Calu3 (cell line): ENCODE measurements around the gene SGF29. TPM values are rescaled to one million over a fixed set of nuclear protein-coding genes. Genes with fewer than 3 reads are reported as not detected.

Experiments
- BruUV-seq: library from RNA; stranded (reverse); fragments of 400-500 nt; replicated peaks from 2 replicates; lab custom pipeline; 2021; lab: Mats Ljungman, UMichigan
- CTCF ChIA-PET: fragments of 300-600 bp; sonication (Branson Sonifier 250); formaldehyde crosslinking; loops from one replicate; lab custom pipeline; 2022; ENCODE audit warnings: antibody characterized with exemption; lab: Charles Lee
- DNase-seq: peaks from one replicate; pipeline ENCODE4 v3.0.0; 2022
- H3K27ac Mint-ChIP-seq: one replicate; pipeline ENCODE4 v1.8.0; 2022; ENCODE audit warnings: mixed read lengths; ENCODE audit not compliant: unreplicated experiment
- H3K27me3 Mint-ChIP-seq: one replicate; pipeline ENCODE4 v1.8.0; 2022; ENCODE audit warnings: mixed read lengths; ENCODE audit not compliant: unreplicated experiment
- H3K36me3 Mint-ChIP-seq: one replicate; pipeline ENCODE4 v1.8.0; 2022; ENCODE audit warnings: mild to moderate bottlenecking, moderate library complexity, mixed read lengths; ENCODE audit not compliant: insufficient read depth, unreplicated experiment
- H3K4me1 Mint-ChIP-seq: one replicate; pipeline ENCODE4 v1.8.0; 2022; ENCODE audit warnings: mild to moderate bottlenecking, low read depth, mixed read lengths; ENCODE audit not compliant: unreplicated experiment
- H3K4me3 Mint-ChIP-seq: one replicate; pipeline ENCODE4 v1.8.0; 2022; ENCODE audit warnings: mild to moderate bottlenecking, low read depth, moderate library complexity, mixed read lengths; ENCODE audit not compliant: unreplicated experiment
- H3K9me3 Mint-ChIP-seq: one replicate; pipeline ENCODE4 v1.8.0; 2022; ENCODE audit warnings: low read depth, mixed read lengths; ENCODE audit not compliant: unreplicated experiment
- CTCF ChIP-seq: fragments of 200-600 bp; IDR thresholded peaks from one replicate; pipeline ENCODE4 v1.8.0; 2022; ENCODE audit warnings: antibody characterized with exemption; ENCODE audit not compliant: unreplicated experiment
- intact Hi-C: fragments of 100-400 bp; cut with micrococcal nuclease; formaldehyde crosslinking; loops from one replicate; pipeline ENCODE4 v1.10.0; 2022; ENCODE audit not compliant: unreplicated experiment
- total RNA-seq: library from RNA; stranded (reverse); gene quantifications from 2 replicates; pipeline ENCODE4 v1.2.3, GENCODE V29; 2022

The SGF29 gene
- total RNA-seq, 1 experiment from 2014 or later = 31.0 TPM

GRCh38 chr16:28548306-28548802 lies 5.4 kb upstream of the SGF29 start:
- CTCF ChIA-PET = interaction anchor here (0.7 kb wide), 1 partner anchor 274 kb away, joined by 3 read pairs; the partner anchor contains the start of gene ATXN2L
- Mint-ChIP-seq H3K9me3 (no peaks in the 10 kb centered on the region), H3K27me3 (peaks cover 14% of the 10 kb centered on the region), H3K27ac (no peak overlapping the region), H3K4me3 (no peak overlapping the region), H3K4me1 (no peaks in the 10 kb centered on the region), H3K36me3 (peaks cover under 1% of the 10 kb centered on the region)
- no peak for DNase-seq
- BruUV-seq = no TSS peak
- TF ChIP-seq CTCF = no peak
- intact Hi-C loops = no loop called here

GRCh38 chr16:28549301-28549899 lies 4.3 kb upstream of the SGF29 start:
- intact Hi-C loops = no loop called here
- H3K27ac Mint-ChIP-seq = no peak overlapping the region

GRCh38 chr16:28554634-28555423 lies 1.1 kb downstream of the SGF29 start:
- no peak for DNase-seq
- intact Hi-C loops = no loop called here
- TSS peak; percentile 46 for BruUV-seq
- CTCF ChIA-PET = interaction anchor here (0.6 kb wide), 2 partner anchors 42 to 339 kb away, joined by 4 read pairs; partner anchors contain the start of gene SULT1A2
- Mint-ChIP-seq H3K4me1 (peaks cover 11% of the 10 kb centered on the region), H3K36me3 (peaks cover 41% of the 10 kb centered on the region), H3K27me3 (no peaks in the 10 kb centered on the region), H3K27ac (peak overlapping the region; percentile 90), H3K9me3 (no peaks in the 10 kb centered on the region), H3K4me3 (peak overlapping the region; percentile 97)
- TF ChIP-seq CTCF = no peak

More at GRCh38 chr16:28549301-28549899, 4.3 kb upstream of the SGF29 start:
- no peaks in the 10 kb centered on the region for H3K9me3 Mint-ChIP-seq
- H3K36me3 Mint-ChIP-seq = peaks cover 11% of the 10 kb centered on the region
- H3K4me3 Mint-ChIP-seq = no peak overlapping the region
- CTCF ChIA-PET = interaction anchor here (0.7 kb wide), 1 partner anchor 10 kb away, joined by 3 read pairs; no protein-coding TSS in a partner anchor
- peak; percentile 53 for TF ChIP-seq CTCF
- H3K27me3 Mint-ChIP-seq = peaks cover 14% of the 10 kb centered on the region
- no TSS peak for BruUV-seq
- H3K4me1 Mint-ChIP-seq = peaks cover 2% of the 10 kb centered on the region
- peak; percentile 41 for DNase-seq

GRCh38 chr16:28555561-28555960 lies 1.8 kb downstream of the SGF29 start:
- CTCF ChIA-PET = interaction anchor here (0.6 kb wide), 1 partner anchor 41 kb away, joined by 4 read pairs; the partner anchor contains the start of gene SULT1A2
- no peak for TF ChIP-seq CTCF
- no TSS peak for BruUV-seq
- H3K4me3 Mint-ChIP-seq = no peak overlapping the region
- no peaks in the 10 kb centered on the region for H3K9me3 Mint-ChIP-seq
- H3K27me3 Mint-ChIP-seq = no peaks in the 10 kb centered on the region
- intact Hi-C loops = no loop called here
- peaks cover 41% of the 10 kb centered on the region for H3K36me3 Mint-ChIP-seq
- peaks cover 11% of the 10 kb centered on the region for H3K4me1 Mint-ChIP-seq
- DNase-seq = no peak
- H3K27ac Mint-ChIP-seq = no peak overlapping the region
